ENCODE data around the gene B3GAT2. TPM values are rescaled to one million over a fixed set of nuclear protein-coding genes. Genes with fewer than 3 reads are reported as not detected.

Gene B3GAT2
- polyA plus RNA-seq, 1 of the 3 experiments (the other 2 are of a cell fraction): under 0.01 TPM

DNA sequence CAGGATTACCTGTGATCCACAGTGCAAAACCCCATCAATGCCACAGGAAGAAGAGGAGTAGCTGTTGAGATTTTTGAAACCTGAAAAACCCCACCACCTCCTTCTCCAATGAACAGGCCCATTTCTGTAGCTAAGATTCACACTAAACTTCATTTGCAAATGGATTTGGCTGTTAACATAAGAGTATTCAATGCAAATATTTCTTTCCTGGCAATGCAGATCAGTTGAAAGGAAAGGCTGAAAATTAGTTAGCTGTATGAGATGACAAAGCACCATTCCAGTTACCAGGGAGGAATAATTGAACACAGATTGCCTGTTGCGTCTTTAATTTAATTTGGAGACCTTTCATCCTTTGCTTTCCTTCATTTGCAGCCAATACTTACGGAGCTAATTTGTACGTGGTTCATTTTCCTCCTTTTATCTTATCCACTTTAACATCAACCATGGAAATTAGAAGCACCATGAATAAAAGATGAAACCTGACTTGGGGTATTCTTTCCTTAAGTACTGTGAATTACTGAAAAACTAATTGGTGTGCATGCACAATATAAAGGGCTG, 4.2 kb downstream of the B3GAT2 start:
- H3K4me1 ChIP-seq (ENCODE audit: control insufficient read depth in 1 of 2, insufficient read depth in 2 of 2, low read depth in 1 of 2, low read length in 1 of 2): peaks cover 0 to 14% of the 10 kb centered on the region in 2 experiments; a peak in 1 of 4 replicates
- H3K27me3 ChIP-seq (ENCODE audit: insufficient read depth): peaks cover 28% of the 10 kb centered on the region
- no peaks in the 10 kb centered on the region for H4K20me1 ChIP-seq (ENCODE audit: insufficient read depth)
- H3K9ac ChIP-seq: no peak overlapping the region
- 11% methylated on average over 3 of the region's 3 CpGs for WGBS (ENCODE audit: low lambda C conversion rate)
- DNase-seq: no peak
- H3K4me2 ChIP-seq: no peak overlapping the region
- no peak overlapping the region for H3K27ac ChIP-seq (ENCODE audit: low read depth in 2 of 2, low read length in 1 of 2)
- no peaks in the 10 kb centered on the region for H3K9me3 ChIP-seq
- ChIA-PET POLR2A (no interaction called here), CTCF (interaction anchor here (1.0 to 1.6 kb wide), 3 partner anchors 12 to 643 kb away, joined by 3 to 7 read pairs (median 3); no protein-coding TSS in a partner anchor)
- no peaks in the 10 kb centered on the region for H3K9me2 ChIP-seq
- no peak overlapping the region for H2AFZ ChIP-seq (ENCODE audit: low read depth)
- no peak overlapping the region for H3K4me3 ChIP-seq (ENCODE audit: low read depth in 2 of 2, low read length in 1 of 2)
- H3F3A ChIP-seq (replicated peaks; ENCODE audit: insufficient read depth): no peaks in the 10 kb centered on the region
- H3K79me2 ChIP-seq (ENCODE audit: insufficient read depth): no peaks in the 10 kb centered on the region
- no peaks in the 10 kb centered on the region for H3K36me3 ChIP-seq (replicated peaks in 1 of 2; ENCODE audit: control insufficient read depth in 1 of 2, insufficient read depth in 2 of 2, low read length in 1 of 2)
- TF ChIP-seq POLR2AphosphoS5 (IDR thresholded peaks at IDR 0.05; ENCODE audit: low read depth, low read length) (no peak), RFX5 (IDR thresholded peaks at IDR 0.05; ENCODE audit: low read length) (no peak), IRF3 (IDR thresholded peaks at IDR 0.05; ENCODE audit: low read depth, low read length) (no peak), TAF1 (IDR thresholded peaks at IDR 0.05; ENCODE audit: borderline replicate concordance, low read depth, low read length) (no peak), FOXJ3 (CRISPR knock-in tag; IDR thresholded peaks at IDR 0.05) (no peak), GATA2 (CRISPR knock-in tag; IDR thresholded peaks at IDR 0.05) (no peak), MEF2A (IDR thresholded peaks at IDR 0.05; ENCODE audit: borderline replicate concordance, low read depth) (no peak), SIN3A (IDR thresholded peaks at IDR 0.05; ENCODE audit: borderline replicate concordance, low read depth, low read length) (no peak), TCF12 (IDR thresholded peaks at IDR 0.05) (no peak), JUND (IDR thresholded peaks at IDR 0.05) (no peak), FOSL2 (IDR thresholded peaks at IDR 0.05; ENCODE audit: borderline replicate concordance, low read depth) (no peak), YY1 (IDR thresholded peaks at IDR 0.05; ENCODE audit: low read depth) (no peak), NRF1 (IDR thresholded peaks at IDR 0.05; ENCODE audit: low read depth, low read length) (no peak), CHD2 (IDR thresholded peaks at IDR 0.05; ENCODE audit: low read length, partially characterized antibody) (no peak), USF2 (IDR thresholded peaks at IDR 0.05; ENCODE audit: borderline replicate concordance, low read depth, low read length) (no peak)
- TF ChIP-seq, protein P1, sequence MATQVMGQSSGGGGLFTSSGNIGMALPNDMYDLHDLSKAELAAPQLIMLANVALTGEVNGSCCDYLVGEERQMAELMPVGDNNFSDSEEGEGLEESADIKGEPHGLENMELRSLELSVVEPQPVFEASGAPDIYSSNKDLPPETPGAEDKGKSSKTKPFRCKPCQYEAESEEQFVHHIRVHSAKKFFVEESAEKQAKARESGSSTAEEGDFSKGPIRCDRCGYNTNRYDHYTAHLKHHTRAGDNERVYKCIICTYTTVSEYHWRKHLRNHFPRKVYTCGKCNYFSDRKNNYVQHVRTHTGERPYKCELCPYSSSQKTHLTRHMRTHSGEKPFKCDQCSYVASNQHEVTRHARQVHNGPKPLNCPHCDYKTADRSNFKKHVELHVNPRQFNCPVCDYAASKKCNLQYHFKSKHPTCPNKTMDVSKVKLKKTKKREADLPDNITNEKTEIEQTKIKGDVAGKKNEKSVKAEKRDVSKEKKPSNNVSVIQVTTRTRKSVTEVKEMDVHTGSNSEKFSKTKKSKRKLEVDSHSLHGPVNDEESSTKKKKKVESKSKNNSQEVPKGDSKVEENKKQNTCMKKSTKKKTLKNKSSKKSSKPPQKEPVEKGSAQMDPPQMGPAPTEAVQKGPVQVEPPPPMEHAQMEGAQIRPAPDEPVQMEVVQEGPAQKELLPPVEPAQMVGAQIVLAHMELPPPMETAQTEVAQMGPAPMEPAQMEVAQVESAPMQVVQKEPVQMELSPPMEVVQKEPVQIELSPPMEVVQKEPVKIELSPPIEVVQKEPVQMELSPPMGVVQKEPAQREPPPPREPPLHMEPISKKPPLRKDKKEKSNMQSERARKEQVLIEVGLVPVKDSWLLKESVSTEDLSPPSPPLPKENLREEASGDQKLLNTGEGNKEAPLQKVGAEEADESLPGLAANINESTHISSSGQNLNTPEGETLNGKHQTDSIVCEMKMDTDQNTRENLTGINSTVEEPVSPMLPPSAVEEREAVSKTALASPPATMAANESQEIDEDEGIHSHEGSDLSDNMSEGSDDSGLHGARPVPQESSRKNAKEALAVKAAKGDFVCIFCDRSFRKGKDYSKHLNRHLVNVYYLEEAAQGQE (IDR thresholded peaks at IDR 0.05; ENCODE audit: low read depth, low read length): no peak
- TF ChIP-seq, protein P2, sequence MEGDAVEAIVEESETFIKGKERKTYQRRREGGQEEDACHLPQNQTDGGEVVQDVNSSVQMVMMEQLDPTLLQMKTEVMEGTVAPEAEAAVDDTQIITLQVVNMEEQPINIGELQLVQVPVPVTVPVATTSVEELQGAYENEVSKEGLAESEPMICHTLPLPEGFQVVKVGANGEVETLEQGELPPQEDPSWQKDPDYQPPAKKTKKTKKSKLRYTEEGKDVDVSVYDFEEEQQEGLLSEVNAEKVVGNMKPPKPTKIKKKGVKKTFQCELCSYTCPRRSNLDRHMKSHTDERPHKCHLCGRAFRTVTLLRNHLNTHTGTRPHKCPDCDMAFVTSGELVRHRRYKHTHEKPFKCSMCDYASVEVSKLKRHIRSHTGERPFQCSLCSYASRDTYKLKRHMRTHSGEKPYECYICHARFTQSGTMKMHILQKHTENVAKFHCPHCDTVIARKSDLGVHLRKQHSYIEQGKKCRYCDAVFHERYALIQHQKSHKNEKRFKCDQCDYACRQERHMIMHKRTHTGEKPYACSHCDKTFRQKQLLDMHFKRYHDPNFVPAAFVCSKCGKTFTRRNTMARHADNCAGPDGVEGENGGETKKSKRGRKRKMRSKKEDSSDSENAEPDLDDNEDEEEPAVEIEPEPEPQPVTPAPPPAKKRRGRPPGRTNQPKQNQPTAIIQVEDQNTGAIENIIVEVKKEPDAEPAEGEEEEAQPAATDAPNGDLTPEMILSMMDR (IDR thresholded peaks at IDR 0.05): no peak
- TF ChIP-seq, protein P3, sequence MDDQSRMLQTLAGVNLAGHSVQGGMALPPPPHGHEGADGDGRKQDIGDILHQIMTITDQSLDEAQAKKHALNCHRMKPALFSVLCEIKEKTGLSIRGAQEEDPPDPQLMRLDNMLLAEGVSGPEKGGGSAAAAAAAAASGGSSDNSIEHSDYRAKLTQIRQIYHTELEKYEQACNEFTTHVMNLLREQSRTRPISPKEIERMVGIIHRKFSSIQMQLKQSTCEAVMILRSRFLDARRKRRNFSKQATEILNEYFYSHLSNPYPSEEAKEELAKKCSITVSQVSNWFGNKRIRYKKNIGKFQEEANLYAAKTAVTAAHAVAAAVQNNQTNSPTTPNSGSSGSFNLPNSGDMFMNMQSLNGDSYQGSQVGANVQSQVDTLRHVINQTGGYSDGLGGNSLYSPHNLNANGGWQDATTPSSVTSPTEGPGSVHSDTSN (IDR thresholded peaks at IDR 0.05): no peak
- TF ChIP-seq, protein P4, sequence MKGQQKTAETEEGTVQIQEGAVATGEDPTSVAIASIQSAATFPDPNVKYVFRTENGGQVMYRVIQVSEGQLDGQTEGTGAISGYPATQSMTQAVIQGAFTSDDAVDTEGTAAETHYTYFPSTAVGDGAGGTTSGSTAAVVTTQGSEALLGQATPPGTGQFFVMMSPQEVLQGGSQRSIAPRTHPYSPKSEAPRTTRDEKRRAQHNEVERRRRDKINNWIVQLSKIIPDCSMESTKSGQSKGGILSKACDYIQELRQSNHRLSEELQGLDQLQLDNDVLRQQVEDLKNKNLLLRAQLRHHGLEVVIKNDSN (IDR thresholded peaks at IDR 0.05; ENCODE audit: borderline replicate concordance, low read depth): no peak
- TF ChIP-seq, protein P5, sequence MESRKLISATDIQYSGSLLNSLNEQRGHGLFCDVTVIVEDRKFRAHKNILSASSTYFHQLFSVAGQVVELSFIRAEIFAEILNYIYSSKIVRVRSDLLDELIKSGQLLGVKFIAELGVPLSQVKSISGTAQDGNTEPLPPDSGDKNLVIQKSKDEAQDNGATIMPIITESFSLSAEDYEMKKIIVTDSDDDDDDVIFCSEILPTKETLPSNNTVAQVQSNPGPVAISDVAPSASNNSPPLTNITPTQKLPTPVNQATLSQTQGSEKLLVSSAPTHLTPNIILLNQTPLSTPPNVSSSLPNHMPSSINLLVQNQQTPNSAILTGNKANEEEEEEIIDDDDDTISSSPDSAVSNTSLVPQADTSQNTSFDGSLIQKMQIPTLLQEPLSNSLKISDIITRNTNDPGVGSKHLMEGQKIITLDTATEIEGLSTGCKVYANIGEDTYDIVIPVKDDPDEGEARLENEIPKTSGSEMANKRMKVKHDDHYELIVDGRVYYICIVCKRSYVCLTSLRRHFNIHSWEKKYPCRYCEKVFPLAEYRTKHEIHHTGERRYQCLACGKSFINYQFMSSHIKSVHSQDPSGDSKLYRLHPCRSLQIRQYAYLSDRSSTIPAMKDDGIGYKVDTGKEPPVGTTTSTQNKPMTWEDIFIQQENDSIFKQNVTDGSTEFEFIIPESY (IDR thresholded peaks at IDR 0.05; ENCODE audit: borderline replicate concordance, low read depth): no peak

All from SK-N-SH (cell line).